Right kidney (tissue), 1 donor: Measurements from ENCODE around the gene NDUFS3.
"Not testable (repeated sequence)": the region's sequence is repeated elsewhere in the genome, so short reads cannot be mapped to it uniquely, and the experiment has no call there.

ENCODE experiments used
- DNase-seq: peaks from one replicate; pipeline ENCODE4 v3.0.0-alpha.2; 2016

NDUFS3 gene

DNA sequence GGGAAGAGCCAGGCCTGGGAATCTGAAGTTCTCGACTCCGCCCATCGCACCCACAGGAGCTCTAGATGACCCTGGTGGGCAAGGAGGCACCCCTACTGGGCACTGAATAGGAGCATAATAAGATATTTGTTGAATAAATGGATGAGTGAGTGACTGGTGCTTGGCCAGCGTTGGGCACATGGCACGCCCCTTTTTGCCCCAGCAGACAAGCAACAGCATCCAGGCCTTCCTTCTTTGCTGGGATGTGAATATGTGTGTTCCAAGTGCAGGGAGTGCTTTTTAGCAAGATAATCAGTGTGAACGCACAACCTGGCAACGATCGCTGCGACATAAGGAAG is 25.5 kb upstream of the NDUFS3 start:
- DNase-seq: no peak

DNA sequence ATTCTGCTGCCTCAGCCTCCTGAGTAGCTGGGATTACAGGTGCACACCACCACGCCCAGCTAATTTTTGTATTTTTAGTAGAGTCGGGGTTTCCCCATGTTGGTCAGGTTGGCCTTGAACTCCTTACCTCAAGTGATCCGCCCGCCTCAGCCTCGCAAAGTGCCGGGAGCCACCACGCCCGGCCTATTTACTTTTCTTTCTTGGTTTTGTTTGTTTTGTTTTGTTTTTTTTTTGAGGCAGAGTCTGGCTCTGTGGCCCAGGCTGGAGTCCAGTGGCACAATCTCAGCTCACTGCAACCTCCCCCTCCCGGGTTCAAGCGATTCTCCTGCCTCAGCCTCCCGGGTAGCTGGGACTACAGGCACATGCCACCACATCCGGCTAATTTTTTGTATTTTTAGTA is 21.9 kb upstream of the NDUFS3 start:
- DNase-seq: not testable (repeated sequence)

DNA sequence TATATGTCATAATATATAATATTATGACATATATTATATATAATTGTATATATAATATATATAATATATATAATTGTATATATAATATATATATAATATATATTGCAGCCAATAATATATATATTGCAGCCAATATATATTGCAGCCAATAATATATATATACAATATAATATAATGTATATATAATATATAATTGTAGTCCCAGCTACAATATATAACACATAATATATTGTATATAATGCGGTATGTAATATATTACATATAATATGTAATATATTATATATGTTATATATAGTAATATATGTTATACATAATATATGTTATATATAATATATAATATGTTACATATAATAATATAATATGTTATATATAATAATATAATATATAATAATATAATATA is 20.2 kb upstream of the NDUFS3 start:
- no peak for DNase-seq

DNA sequence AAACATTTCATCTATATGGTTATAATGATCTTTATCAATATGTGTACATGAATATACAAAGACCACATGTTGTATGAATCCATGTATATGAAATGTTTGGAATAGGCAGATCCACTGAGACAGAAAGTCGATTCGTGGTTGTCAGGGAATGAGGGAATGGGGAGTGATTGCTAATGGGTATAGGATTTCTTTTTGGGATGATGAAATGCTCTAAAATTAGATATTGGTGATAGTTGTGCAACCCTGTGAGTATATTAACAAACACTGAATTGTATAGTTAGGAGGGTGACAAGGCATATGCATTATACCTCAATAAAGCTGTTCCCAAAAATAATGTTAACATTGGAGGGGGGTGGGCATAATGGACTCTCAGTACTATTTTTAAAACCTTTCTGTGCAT is 18.4 kb upstream of the NDUFS3 start:
- DNase-seq: no peak

DNA sequence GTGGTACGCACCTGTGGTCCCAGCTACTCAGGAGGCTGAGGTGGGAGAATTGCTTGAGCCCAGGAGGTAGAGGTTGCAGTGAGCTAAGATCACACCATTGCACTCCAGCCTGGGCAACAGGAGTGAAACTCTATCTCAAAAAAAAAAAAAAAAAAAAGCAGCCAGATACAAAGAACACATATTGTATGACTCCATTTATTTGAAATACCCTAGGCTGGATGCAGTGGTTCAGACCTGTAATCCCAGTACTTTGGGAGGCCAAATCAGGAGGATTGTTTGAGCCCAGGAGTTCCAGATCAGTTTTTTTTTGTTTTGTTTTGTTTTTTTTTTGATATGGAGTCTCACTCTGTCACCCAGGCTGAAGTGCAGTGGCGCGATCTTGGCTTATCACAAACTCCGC is 16.5 kb upstream of the NDUFS3 start:
- not testable (repeated sequence) for DNase-seq

DNA sequence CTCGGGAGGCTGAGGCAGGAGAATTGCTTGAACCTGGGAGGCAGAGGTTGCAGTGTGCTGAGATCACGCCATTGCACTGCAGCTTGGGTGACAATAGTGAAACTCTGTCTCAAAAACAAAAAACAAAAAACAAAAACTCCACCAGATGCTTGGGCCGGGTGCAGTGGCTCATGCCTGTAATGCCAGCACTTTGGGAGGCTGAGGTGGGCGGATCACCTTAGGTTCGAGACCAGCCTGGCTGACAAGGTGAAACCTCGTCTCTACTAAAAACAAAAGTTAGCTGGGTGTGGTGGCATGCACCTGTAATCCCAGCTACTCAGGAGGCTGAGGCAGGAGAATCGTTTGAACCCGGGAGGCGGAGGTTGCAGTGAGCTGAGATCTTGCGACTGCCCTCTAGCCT is 14.5 kb upstream of the NDUFS3 start:
- not testable (repeated sequence) for DNase-seq

DNA sequence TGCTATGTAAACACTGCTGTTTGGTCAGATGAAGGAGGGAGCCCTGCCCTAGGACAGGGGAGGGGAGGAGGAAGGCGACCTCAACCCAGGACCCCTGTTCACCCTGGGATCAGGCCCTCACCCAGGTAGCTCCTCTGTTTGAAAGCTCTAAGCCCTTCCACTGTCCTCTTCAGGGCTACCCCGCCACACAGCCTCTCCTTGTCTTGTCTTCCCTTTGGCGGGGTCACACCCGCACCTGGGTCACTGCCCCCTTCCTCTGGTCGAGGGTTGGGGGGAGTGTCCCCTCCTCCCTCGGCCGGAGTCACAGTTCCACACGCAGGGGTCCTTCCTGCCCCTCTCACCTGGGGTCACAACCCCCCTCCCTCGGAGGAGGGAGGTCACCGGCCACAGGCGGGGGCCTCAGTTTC is 13.9 kb upstream of the NDUFS3 start:
- no peak for DNase-seq

DNA sequence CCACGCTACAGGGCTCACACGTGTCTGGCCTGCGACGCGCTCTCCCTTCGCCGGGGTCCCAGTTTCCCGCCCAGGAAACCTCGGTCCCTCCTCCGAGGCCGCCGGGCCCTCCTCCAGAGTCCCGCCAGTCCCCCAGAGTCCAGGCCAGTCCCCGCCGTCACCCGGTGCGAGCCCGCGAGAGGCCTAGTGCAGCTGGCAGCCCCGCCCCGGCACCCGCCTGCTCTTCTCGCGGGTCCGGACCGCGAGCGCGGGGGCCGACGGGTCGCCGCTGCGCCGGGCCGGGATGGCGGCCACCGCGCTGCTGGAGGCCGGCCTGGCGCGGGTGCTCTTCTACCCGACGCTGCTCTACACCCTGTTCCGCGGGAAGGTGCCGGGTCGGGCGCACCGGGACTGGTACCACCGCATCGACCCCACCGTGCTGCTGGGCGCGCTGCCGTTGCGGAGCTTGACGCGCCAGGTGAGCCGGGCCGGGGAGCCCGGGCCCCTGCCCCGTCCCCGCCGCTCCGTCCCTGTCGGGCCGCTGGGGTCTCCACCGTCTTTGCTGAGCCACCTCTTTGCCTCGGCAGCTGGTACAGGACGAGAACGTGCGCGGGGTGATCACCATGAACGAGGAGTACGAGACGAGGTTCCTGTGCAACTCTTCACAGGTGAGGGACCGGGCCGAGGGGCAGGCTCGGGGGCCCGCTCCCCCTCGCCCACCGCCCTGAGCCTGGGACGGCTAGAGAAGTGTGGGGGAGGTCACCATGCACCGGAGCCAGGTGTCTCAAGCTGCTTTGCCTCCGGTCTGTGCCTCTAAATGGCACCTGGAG is 13.3 kb upstream of the NDUFS3 start, which contains the start of gene PTPMT1:
Gene PTPMT1 (plus strand): TSS at position 260 of the 809 bp plus-strand sequence. CDS start 24 bp downstream, at position 284.
- DNase-seq: peak; percentile 83

DNA sequence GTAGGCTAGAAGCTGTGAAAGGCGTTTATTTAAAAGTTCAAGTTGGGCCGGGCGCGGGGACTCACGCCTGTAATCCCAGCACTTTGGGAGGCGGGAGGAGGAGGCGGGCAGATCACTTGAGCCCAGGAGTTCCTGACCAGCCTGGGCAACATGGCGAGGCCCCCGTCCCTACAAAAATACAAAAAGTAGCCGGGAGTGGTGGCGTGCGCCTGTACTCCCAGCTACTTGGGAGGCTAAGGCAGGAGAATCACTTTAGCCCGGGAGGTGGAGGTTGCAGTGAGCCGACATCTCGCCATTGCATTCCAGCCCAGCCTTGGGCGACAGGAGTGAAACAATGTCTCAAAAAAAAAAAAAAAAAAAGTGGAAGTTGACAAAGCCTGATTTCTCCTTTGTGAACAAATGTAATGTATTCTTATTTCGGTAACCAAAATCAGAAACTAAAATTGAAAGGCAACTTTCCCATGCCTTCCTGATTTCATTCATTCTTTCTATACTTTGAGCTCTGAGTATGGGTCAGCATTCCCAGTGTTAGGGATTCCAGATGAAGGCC is 12.7 kb upstream of the NDUFS3 start:
- DNase-seq: no peak

DNA sequence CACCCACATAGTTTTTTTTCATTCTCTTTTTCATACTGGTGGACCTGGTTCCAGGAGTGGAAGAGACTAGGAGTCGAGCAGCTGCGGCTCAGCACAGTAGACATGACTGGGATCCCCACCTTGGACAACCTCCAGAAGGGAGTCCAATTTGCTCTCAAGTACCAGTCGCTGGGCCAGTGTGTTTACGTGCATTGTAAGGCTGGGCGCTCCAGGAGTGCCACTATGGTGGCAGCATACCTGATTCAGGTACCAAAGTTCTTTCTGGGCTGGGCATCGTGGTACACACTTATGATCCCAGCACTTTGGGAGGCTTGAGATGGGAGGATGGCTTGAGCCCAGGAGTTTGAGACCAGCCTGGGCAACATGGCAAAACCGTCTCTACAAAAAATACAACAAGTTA is 9.2 kb upstream of the NDUFS3 start:
- DNase-seq: no peak

DNA sequence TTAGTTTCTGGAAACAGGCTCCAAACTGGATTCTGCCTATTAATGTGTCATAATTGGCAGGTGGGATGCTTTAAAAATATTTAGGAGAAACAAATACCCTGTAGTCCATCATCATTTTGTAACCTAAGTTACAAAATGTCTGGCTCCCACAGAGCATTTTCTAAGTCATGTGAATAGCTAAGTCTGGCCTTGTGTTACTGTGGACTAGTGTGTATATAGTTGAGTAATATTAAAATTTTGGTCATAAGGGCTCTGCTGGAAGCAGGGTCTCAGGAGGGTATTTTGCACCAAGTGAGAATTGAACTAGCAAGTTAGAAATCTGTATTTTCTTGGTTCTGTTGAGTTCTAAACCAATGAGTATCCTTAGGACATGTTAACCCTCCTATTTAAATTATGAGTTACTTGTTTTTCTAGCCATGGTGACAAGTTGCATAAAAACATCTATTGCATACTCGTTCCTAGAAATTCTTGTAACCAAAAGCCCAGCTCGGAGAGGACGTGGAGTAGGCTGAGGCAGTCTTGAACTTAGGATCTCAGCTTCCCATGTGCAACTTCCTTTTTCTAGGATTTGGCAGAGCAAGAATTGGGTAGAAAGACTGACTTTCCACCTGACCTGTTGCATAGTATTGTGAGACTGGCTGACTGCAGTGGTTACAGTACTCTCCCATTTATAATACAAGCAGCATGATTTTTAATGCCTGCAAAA is 8.1 kb upstream of the NDUFS3 start:
- DNase-seq: no peak

DNA sequence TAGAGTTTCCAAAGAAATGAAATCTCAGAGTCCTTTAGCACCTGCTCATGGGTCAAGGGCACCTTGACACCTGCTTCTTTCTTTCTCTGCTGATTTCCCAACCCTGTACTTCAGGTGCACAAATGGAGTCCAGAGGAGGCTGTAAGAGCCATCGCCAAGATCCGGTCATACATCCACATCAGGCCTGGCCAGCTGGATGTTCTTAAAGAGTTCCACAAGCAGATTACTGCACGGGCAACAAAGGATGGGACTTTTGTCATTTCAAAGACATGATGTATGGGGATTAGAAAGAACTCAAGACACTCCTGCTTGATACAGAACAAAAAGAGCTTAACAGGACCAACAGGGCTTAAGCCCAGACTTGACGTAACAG is 7.5 kb upstream of the NDUFS3 start:
- DNase-seq: no peak

DNA sequence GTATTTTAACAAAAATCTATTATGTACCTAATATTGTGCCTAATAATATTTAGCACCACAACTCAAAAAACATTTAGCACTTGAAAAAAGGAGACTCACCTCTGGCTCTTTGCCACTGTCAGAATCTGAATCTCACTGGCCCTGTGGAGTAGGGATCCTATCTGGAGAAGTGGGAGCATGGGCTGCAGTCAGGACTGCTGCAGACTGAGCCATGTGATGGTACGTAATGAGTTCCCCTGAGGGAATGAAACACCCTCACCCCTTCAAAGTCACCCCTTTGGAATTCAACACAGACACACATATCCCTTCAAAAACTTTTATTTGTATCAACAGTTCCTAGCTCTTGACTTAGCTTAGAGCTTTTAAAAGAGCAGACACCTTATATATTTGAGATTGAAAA is 7.0 kb upstream of the NDUFS3 start:
- no peak for DNase-seq

DNA sequence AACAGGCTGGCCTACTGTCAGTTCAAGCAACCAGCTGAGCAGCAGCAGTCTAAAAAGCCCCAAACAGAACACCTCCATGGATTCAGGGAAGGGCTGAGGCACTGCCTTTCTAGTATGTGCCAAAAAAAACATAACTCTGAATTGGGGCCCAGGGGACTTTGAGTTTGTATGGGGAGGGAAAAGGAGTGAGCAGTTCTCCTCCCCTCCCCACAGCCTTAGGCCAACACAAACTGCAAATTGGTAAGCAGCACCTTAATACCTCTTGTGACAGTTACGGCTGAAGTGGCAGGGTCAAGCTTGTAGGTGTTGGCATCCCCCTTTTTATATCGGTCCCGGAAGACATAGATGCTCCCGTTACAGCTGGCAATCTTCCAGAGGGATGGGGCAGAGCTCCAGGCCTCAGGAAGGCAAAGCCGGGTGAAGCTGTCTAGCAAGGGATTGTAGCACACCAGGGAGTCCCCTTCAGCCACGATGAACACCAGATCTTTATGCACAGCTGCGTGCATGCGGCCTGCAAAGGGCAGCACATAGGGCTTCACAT is 6.1 kb upstream of the NDUFS3 start:
- no peak for DNase-seq

DNA sequence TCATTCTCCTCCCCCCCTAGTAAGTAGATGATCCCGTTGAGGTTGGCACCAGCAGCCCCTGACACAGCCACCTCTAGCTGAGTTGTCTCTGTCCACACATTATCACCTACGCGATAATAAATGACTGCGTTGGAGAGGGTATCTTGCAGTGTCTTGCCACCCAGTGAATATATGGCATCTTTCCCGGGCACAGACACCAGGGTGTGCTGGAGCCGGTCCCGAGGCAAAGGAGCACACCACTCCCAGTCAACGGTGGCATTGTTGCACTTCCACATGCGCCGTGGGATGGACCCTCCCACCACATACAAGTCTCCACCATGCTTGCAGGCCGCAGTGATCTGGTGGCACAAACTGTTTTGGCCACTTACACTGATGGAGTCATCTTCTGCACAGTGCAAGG is 5.6 kb upstream of the NDUFS3 start:
- DNase-seq: no peak

DNA sequence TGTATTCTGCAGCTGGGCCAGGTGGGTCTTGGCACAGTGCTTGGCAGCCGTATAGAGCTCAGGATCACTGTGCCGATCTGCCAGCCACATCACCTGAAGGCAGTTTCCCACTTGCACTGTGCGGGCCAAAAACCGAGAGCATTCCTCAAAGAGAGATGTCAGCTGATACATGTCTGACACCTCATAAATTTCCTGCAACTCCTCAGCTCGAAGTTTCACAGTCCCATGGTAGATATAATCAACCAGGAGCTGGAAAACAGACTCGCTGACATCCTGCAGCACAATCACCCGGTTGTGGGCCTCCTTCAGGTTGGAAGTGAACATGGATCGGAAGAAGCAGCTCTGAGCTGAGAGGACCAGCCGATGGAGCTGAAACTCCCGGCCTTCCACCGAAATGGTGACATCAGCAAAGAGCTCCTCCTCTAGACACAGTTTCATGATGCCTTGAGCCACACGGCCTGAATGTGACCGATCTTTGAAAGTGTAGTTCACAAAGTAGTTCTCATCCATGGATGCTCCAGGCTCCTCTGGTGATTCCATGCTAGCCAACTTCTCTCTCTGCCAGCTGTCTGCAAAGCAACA is 1.3 kb upstream of the NDUFS3 start:
- DNase-seq: no peak

DNA sequence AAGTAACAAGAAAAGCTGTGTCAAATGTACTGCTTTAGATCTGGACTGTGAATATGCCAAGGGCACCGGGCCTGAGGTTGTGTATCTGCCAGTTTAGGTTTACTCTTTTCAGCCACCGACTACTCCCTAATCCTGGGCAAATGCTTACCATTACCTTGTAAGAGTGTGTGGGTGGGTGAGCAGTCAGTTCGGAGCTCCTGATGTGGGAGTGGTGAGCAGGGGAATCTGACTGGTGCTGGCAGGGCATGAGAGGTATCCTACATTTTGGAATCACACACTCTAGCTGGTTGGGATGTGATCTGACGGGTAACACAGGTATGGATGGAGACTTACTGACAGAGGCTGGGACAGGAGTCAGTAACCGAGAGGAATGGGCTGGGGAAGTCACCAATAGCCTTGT is 5.0 kb downstream of the NDUFS3 start:
- no peak for DNase-seq

DNA sequence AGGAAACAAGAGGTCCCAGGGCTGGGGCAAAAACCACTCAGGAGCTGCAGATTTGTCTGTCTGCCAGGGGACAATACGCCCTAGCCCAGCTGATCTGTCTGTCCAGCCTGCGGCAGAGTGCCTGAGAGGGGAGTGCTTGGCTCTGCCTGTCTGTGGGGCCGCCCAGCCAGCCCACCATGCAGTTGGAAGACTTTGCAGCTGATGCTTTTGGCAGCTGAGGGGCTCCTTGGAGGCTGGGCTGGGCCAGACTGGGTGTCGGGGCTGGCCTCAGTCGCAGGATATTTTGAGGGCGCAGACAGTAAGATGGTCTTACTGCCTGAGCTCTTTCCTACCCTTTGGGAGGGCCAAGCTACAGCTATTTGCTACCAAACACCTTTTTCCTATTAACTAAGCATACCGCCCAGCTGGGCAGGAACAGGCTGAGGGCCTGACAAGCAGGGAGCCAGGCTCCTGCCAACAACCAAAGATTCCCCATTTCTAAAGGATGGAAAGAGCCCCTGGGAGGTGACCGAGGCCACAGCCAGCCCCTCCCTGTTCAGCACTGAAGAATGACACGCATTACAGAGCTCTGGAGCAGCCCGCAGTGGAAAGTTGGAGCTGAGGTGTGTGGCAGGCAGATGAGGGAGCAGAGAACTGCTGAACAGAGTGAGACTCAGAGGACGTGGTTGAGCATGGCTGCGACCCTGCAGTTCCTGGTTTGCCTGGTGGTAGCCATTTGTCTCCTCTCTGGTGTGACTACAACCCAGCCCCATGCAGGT is 7.4 kb downstream of the NDUFS3 start, which contains the start of gene FAM180B:
Gene FAM180B (plus strand): TSS at position 581 of the 758 bp plus-strand sequence. CDS start 91 bp downstream, at position 672.
- no peak for DNase-seq

DNA sequence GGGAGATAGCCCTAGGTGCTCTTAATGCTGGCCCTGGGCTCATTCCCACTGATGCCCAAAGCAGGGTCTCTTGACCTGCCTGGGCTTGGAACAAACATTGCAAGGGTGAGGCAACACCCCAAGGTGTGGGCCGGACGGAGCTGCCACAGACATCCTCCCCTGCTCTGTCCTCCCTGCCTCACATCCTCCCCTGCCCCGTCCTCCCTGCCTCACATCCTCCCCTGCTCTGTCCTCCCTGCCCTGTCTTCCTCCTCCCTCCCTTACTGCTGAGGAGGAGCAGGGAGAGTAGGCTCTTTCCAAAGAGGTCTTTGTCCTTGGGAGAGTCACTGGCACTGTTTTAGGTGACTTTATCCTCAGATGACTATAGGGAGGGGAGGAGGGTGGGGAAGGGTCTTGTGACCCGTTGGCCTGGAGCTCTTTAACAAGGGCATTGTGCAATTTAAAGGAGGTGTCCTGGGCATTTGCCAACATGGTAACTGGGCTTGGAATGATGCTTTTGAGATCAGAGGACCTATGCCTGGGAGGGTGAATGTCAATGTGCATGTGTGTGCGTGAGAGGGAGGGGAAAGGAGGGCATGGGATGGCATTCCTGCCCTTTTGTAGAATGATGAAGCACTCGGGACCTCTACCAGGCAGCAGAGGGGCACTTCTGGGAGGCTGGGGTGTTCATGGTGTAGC is 8.3 kb downstream of the NDUFS3 start:
- DNase-seq: no peak

DNA sequence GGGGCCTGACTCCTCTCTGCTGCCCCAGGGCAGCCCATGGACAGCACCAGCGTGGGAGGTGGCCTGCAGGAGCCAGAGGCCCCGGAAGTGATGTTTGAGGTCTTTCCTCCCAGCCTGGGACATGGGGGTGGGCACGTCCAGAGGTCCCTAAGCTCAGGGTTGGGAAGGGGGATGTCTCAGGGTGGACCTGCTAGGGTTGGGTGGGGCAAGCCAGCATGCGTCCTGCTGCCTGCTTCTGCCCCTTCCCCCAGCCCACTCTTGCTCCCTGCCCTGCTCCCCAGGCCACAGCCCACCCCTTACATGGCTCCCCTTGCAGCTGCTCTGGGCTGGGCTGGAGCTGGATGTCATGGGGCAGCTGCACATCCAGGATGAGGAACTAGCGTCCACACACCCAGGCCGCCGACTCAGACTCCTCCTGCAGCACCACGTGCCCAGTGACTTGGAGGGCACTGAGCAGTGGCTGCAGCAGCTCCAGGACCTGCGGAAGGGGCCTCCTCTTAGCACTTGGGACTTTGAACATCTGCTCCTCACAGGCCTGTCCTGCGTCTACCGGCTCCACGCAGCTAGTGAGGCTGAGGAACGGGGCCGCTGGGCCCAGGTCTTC is 9.0 kb downstream of the NDUFS3 start:
- DNase-seq: no peak

DNA sequence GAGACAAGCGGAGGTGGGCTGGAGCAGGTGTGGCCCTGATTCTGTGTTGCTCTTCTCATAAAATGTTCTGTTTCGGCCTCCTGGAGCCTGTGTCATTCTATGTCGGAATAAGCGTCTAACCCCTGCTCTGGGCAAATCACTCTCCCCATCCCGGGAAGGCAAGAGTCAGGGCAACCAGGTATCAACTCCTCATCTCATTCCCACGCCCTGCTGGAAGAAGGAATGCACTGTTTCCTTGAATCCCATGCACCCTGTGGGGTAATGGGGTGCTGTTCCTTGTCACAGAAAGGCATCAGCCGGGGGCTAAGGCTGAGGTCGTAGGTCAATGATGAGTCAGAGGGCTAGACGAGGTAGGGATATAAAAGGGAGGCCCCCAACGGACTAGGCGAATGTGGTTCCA is 10.2 kb downstream of the NDUFS3 start:
- no peak for DNase-seq
